Measurements from ENCODE around the gene MRGPRD.

The MRGPRD gene

DNA sequence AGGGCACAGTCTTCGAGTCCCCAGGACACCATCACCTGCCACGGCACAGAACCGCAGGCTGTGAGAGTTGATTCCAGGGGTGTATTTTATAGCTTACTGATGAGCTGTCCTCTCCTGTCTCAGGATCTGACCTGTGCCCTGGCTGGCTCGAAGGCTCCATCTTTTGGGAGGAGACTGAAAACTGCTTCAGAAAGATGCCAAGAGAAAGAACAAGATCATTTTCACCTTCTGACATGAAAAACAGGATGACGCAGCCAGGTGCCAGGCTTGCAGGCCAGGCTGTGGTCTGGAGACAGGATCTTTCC is 2.2 kb downstream of the MRGPRD start:
- TF ChIP-seq, protein P1, sequence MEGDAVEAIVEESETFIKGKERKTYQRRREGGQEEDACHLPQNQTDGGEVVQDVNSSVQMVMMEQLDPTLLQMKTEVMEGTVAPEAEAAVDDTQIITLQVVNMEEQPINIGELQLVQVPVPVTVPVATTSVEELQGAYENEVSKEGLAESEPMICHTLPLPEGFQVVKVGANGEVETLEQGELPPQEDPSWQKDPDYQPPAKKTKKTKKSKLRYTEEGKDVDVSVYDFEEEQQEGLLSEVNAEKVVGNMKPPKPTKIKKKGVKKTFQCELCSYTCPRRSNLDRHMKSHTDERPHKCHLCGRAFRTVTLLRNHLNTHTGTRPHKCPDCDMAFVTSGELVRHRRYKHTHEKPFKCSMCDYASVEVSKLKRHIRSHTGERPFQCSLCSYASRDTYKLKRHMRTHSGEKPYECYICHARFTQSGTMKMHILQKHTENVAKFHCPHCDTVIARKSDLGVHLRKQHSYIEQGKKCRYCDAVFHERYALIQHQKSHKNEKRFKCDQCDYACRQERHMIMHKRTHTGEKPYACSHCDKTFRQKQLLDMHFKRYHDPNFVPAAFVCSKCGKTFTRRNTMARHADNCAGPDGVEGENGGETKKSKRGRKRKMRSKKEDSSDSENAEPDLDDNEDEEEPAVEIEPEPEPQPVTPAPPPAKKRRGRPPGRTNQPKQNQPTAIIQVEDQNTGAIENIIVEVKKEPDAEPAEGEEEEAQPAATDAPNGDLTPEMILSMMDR (conservative IDR thresholded peaks at IDR 0.05): 0 out of 2 replicates have a peak, but pooled peaks have one; percentile 9
- H3K27ac ChIP-seq: peak overlapping the region; percentile 11; the same call in 1 of the 2 replicates

DNA sequence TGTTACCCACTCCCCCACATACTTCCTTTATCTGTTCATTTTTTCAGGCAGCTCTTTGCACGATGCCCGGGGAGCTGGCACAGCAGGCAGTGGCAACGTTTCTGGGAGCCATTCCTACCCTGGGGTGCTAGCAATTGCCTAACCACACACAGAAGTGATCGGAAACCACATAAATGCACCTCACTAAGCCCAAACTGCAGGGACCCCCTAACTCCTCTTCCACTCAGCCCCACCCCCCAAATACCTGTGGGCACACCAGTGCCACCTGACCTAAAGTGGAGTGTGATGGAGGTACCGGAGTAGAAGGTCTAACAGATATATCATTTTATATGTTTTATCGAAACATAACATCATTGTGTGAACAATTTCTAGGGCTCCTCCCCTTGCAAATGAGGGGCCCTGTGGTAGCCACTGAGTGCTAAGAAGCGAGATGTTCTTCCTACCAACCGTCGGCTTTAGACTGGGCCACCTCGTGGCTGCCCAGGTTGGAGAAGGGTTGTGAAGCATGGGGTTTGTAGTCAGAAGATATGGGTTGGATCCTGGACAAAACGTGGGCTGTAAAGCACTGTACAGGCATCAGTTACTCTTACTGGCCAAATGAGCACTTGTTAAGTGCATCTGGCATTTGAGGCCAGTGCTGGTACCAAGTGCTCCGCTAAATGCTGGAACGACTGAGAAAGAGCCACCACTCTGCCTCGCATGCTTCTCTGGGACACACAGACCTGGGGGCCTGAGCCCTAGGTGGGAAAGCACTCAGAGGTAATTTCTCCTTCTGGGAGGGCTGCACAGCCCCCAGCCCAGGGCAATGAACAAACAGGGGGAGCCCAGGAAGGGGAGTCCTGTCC is 2.8 kb downstream of the MRGPRD start:
- H3K27ac ChIP-seq: peak overlapping the region; percentile 69
- TF ChIP-seq, protein P1 (conservative IDR thresholded peaks at IDR 0.05): no peak

DNA sequence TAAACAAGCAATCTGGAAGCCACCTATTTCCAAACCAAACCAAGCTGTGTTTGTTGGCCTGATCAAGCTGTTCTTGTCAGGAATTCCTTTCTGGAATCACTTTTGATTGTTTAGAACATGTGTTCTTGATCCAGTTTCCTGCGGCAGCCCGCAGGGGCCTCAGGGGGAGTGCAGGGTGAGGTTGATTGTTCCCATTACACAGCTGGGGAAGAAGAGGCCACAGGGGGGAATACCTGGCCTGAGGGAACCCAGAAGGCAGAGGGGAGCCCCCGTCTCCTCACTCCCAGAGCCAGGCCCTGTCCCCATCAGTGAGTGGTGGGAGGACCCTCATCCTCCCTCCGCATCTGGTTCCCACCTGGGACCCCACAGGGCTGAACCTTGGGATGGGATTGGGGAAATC is 4.2 kb downstream of the MRGPRD start:
- H3K27ac ChIP-seq: peak overlapping the region; percentile 69
- TF ChIP-seq, protein P1 (conservative IDR thresholded peaks at IDR 0.05): no peak

DNA sequence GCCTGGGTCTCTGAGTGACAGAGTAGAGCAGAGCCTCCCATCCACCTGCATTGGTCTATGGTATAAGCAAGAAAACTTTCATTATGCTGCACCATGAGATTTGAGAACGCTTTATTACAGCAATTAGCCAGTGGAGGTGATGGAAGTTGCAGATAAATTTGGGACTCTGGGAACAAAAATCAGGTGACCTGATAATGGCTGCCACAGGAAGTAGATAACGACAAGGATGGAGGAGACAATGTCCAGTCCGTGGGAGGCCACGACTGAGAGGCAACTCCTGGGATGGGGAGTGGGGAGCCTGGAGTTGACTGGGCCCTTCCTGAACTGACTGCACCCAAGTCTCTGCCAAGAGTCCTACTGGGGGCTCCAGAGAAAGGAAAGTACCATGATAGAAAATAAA is 4.7 kb downstream of the MRGPRD start:
- TF ChIP-seq, protein P1 (conservative IDR thresholded peaks at IDR 0.05): no peak

DNA sequence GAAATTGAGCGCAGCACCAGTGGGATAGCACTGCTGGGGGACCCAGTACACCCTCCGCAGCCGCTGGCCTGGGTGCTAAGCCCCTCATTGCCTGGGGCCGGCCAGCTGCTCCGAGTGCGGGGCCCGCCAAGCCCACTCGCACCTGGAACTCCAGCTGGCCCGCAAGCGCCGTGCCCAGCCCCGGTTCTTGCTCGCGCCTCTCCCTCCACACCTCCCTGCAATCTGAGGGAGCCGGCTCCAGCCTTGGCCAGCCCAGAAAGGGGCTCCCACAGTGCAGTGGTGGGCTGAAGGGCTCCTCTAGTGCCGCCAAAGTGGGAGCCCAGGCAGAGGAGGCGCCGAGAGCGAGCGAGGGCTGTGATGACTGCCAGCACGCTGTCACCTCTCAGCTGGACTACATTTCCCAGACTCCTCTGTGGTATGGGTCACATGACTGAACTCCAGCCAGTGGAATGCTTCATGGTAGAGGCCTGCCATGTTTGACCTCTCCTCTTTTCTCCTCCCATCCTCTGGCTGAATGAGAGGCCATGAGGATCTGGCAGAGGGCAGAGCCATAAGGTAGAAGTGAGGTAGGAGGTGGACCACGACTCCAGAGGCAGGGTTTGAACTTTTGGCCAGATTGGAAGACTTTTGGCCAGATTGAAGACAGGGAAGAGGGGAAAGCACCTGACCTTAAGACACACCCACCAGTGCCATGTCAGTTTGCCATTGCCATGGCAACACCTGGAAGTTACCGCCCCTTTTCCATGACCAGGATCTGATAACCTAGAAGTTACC is 6.2 kb downstream of the MRGPRD start:
- TF ChIP-seq, protein P1 (conservative IDR thresholded peaks at IDR 0.05): no peak
- peak overlapping the region; percentile 69; the same call in 1 of the 2 replicates for H3K27ac ChIP-seq

More for the DNA sequence above, 4.7 kb downstream of the MRGPRD start:
- peak overlapping the region; percentile 69 for H3K27ac ChIP-seq

DNA sequence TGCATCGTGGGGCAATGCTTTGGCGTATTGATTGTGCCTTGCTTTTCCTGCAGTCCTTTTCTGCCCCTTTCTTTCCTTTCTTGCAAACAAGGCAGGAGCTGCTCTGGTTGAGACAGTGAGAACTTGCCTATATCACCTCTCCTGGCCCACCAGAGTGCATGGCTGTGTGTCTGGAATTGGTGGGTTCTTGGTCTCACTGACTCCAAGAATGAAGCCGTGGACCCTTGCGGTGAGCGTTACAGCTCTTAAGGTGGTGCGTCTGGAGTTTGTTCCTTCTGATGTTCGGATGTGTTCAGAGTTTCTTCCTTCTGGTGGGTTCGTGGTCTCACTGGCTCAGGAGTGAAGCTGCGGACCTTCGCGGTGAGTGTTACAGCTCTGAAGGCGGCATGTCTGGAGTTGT is 7.1 kb downstream of the MRGPRD start:
- peak overlapping the region; percentile 19; the same call in 1 of the 2 replicates for H3K27ac ChIP-seq

DNA sequence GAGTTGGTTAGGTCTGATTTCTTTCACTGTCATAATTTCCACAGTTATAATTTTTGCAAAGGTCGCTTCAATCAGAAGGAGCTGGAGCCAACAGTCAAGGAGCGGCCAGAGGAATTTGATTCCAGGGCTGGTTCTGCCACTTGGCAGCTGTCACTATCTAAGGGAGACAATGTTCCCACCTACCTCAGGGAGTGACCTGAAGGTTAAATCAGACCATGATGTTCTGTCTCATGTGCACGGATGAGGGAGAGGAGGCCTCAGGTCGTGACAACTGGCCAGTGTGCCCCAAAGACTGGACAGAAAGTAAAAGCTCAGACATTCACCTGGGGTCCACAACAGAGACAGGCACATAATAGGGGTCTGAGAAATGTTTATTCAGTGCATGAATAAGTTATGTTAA is 7.6 kb downstream of the MRGPRD start:
- TF ChIP-seq, protein P1 (conservative IDR thresholded peaks at IDR 0.05): no peak
- H3K27ac ChIP-seq: peak overlapping the region; percentile 19; the same call in 1 of the 2 replicates
